Measurements from ENCODE around the gene XIST. TPM values are rescaled to one million over a fixed set of nuclear protein-coding genes. Genes with fewer than 3 reads are reported as not detected.

The XIST gene
- polyA plus RNA-seq, 1 donor (not counting 4 experiments of a cell fraction or from before 2014, with no cell fraction given) = 199 TPM

DNA sequence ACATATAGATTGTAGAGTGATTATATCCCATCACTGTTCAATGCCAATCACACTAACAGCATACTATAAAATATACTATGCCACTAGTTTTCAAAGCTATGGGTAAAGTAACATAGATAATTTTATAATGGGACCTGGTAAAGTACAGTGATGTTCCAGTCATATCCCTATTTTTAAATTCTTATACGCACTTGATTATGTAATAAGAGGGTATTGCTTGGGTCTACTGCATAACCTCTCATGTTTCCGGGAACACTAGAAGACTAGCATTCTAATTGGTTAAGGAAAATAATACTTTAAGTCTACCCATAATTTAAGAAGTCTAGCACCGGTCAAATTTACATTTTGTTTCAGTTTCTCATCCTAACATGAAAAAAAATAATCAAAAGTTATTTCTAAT lies 14.4 kb downstream of the XIST start:
- Histone ChIP-seq H3K27me3 (ENCODE audit: control insufficient read depth, extremely low read depth, insufficient read depth, low read length) (no peaks in the 10 kb centered on the region), H3K9me3 (ENCODE audit: control insufficient read depth, low read depth, low read length) (no peaks in the 10 kb centered on the region), H3K36me3 (ENCODE audit: control insufficient read depth in 2 of 2, extremely low read depth in 1 of 2, insufficient read depth in 2 of 2, low read length in 2 of 2) (peaks cover 0 to 4% of the 10 kb centered on the region in 2 experiments), H3K4me3 (ENCODE audit: control insufficient read depth in 2 of 3, extremely low read depth in 1 of 3, insufficient read depth in 2 of 3, low read depth in 1 of 3, low read length in 3 of 3) (no peak overlapping the region), H2AFZ (ENCODE audit: control insufficient read depth, low read length) (no peak overlapping the region), H3K27ac (ENCODE audit: control insufficient read depth, insufficient read depth, low read length) (no peak overlapping the region), H3K4me2 (ENCODE audit: control insufficient read depth, extremely low read depth, insufficient read depth, low read depth, low read length) (no peak overlapping the region), H3K4me1 (ENCODE audit: control insufficient read depth, extremely low read depth, insufficient read depth, low read length) (no peaks in the 10 kb centered on the region), H4K20me1 (ENCODE audit: control insufficient read depth, extremely low read depth, insufficient read depth, low read length) (peaks cover 9% of the 10 kb centered on the region), H3K9ac (ENCODE audit: control insufficient read depth, extremely low read depth, insufficient read depth, low read length) (no peak overlapping the region), H3K9me1 (ENCODE audit: control insufficient read depth, extremely low read depth, insufficient read depth, low read length) (no peaks in the 10 kb centered on the region), H3K79me2 (ENCODE audit: control insufficient read depth, insufficient read depth, low read length) (peaks cover 83% of the 10 kb centered on the region)
- DNase-seq (ENCODE audit: low read depth, low spot score) = no peak
- TF ChIP-seq, protein P1, sequence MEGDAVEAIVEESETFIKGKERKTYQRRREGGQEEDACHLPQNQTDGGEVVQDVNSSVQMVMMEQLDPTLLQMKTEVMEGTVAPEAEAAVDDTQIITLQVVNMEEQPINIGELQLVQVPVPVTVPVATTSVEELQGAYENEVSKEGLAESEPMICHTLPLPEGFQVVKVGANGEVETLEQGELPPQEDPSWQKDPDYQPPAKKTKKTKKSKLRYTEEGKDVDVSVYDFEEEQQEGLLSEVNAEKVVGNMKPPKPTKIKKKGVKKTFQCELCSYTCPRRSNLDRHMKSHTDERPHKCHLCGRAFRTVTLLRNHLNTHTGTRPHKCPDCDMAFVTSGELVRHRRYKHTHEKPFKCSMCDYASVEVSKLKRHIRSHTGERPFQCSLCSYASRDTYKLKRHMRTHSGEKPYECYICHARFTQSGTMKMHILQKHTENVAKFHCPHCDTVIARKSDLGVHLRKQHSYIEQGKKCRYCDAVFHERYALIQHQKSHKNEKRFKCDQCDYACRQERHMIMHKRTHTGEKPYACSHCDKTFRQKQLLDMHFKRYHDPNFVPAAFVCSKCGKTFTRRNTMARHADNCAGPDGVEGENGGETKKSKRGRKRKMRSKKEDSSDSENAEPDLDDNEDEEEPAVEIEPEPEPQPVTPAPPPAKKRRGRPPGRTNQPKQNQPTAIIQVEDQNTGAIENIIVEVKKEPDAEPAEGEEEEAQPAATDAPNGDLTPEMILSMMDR (optimal IDR thresholded peaks at IDR 0.05 in 1 of 3, IDR thresholded peaks at IDR 0.05 in 1 of 3, conservative IDR thresholded peaks at IDR 0.05 in 1 of 3; ENCODE audit: extremely low read depth in 1 of 3, insufficient read depth in 2 of 3, low read length in 3 of 3) = no peak
- TF ChIP-seq EZH2 (IDR thresholded peaks at IDR 0.05; ENCODE audit: low read length) = no peak
- dilution Hi-C loops (cut with MboI; ENCODE audit: extremely low pct_ligation_motif_present, low sequenced_read_pairs) = no loop called here
- no peak for FAIRE-seq

DNA sequence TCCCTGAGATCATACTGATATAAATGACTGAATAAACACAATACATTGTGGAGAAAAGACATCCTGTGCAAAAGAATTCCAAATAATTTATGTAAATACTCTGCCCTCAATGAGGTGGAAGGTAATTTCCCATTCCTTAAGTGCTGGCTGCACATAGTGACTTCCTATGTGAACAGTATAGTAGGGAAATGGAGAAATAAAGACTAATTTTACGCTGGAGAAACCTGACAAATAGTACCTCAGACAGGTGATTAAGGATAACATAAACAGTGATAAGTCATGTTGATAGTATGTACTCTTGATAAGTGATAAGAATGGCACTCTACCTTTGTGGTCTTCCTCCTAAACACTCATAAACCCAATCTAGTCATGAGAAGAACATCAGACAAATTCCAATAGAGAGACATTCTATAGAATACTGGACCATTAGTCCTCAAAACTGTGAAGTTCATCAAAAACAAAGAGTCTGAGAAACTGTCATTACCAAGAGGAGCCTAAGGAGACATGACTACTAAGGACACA lies 15.5 kb downstream of the XIST start:
- H3K4me3 ChIP-seq (ENCODE audit: control insufficient read depth in 2 of 3, extremely low read depth in 1 of 3, insufficient read depth in 2 of 3, low read depth in 1 of 3, low read length in 3 of 3) = no peak overlapping the region
- dilution Hi-C loops (cut with MboI; ENCODE audit: extremely low pct_ligation_motif_present, low sequenced_read_pairs) = no loop called here
- H3K4me1 ChIP-seq (ENCODE audit: control insufficient read depth, extremely low read depth, insufficient read depth, low read length) = no peaks in the 10 kb centered on the region
- no peak overlapping the region for H3K9ac ChIP-seq (ENCODE audit: control insufficient read depth, extremely low read depth, insufficient read depth, low read length)
- no peak overlapping the region for H2AFZ ChIP-seq (ENCODE audit: control insufficient read depth, low read length)
- peaks cover 78% of the 10 kb centered on the region for H3K79me2 ChIP-seq (ENCODE audit: control insufficient read depth, insufficient read depth, low read length)
- peaks cover 4 to 5% of the 10 kb centered on the region in 2 experiments for H3K36me3 ChIP-seq (ENCODE audit: control insufficient read depth in 2 of 2, extremely low read depth in 1 of 2, insufficient read depth in 2 of 2, low read length in 2 of 2)
- no peaks in the 10 kb centered on the region for H3K27me3 ChIP-seq (ENCODE audit: control insufficient read depth, extremely low read depth, insufficient read depth, low read length)
- no peak overlapping the region for H3K27ac ChIP-seq (ENCODE audit: control insufficient read depth, insufficient read depth, low read length)
- FAIRE-seq (no peak), DNase-seq (ENCODE audit: low read depth, low spot score) (no peak)
- no peaks in the 10 kb centered on the region for H3K9me1 ChIP-seq (ENCODE audit: control insufficient read depth, extremely low read depth, insufficient read depth, low read length)
- peaks cover 10% of the 10 kb centered on the region for H4K20me1 ChIP-seq (ENCODE audit: control insufficient read depth, extremely low read depth, insufficient read depth, low read length)
- no peak overlapping the region for H3K4me2 ChIP-seq (ENCODE audit: control insufficient read depth, extremely low read depth, insufficient read depth, low read depth, low read length)
- H3K9me3 ChIP-seq (ENCODE audit: control insufficient read depth, low read depth, low read length) = no peaks in the 10 kb centered on the region
- TF ChIP-seq, protein P1 (optimal IDR thresholded peaks at IDR 0.05 in 1 of 3, IDR thresholded peaks at IDR 0.05 in 1 of 3, conservative IDR thresholded peaks at IDR 0.05 in 1 of 3; ENCODE audit: extremely low read depth in 1 of 3, insufficient read depth in 2 of 3, low read length in 3 of 3) = no peak
- TF ChIP-seq EZH2 (IDR thresholded peaks at IDR 0.05; ENCODE audit: low read length) = no peak

Measured in keratinocyte (primary cell).